Stimulated activated CD8-positive, alpha-beta memory T cell treated with anti-CD3 and anti-CD28 coated beads, Interleukin-7, amount 100 ng/mL, for 48 hours (primary cell): ENCODE results near the gene FLT3.

Experiments used
- DNase-seq, 2 donors: peaks; one replicate each; pipeline ENCODE4 v3.0.0-alpha.2; 2020; ENCODE audit warnings: low read depth in 1 of 2; ENCODE audit errors: extremely low read depth in 1 of 2

FLT3 gene

DNA sequence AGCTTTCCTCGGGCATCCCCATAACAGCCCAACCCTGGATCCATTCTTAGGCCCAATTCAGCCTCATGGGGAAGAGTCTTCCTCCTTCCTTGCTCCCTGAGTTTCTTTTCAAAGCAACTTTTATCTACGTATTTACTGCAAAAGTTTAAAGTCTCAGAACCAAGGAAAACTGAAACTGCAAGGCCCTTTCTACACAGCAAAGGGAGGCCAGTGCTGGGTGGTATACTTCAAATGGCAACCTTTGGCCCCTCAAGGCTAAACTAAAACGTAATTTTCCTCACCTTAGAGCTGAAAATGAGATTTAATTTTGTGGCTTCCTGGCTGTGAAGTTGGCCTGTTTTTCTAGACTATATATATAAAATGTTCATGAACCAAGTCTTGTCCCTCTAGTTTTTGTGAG lies 136.9 kb downstream of the FLT3 start:
- DNase-seq = no peak

DNA sequence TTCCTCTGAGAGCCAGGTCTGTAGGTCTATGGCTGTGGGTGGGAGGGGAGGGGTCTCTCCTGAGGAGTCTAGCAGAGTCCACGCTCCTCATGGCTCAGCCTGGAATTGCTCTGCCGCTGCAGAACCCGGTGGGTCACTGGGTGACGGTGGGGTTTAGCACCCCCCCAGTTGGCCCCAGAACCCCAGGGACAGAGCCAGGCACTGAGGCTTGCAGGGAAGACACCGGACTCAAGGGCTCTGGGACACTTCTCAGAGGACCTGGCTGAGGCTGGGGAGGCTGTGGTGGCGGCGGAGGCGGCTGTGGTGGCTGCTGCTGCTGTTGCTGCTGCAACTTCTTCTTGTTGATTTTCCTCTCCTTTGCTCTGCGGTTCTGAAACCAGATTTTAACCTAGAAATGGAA lies 137.4 kb downstream of the FLT3 start:
- no peak for DNase-seq

DNA sequence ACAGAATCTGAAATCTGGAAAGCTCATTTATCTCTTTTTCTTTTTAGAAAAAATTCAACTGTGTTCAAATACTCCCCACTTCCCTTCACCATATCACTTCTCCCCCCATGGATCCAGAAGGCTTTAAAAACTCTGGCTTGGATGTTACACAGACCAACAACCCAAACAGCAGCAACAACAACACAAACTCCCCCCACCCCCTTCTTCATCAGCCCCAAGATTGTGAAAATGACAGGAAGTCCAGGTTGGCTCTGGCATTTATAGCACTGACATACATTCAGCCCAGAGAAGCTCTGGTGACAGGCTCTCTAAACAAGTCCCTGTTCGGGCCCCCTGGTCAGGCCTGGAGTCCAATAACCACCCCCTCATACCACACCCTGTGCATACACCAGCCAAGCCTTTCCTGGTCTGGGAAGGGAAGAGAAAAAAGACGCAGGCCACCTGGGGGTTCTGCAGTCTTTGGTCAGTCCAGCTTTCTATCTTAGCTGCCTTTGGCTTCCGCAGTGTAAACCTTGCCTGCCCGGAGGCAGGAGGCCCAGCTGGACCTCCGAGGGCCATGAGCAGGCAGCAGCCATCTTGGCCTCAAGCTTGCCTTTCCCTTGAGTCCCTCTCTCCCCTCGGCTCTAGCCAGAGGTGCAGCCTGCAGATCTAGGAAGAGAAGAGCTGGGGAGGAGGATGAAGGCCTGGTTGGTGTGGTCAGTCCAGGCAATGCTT lies 138.1 kb downstream of the FLT3 start:
- no peak for DNase-seq

DNA sequence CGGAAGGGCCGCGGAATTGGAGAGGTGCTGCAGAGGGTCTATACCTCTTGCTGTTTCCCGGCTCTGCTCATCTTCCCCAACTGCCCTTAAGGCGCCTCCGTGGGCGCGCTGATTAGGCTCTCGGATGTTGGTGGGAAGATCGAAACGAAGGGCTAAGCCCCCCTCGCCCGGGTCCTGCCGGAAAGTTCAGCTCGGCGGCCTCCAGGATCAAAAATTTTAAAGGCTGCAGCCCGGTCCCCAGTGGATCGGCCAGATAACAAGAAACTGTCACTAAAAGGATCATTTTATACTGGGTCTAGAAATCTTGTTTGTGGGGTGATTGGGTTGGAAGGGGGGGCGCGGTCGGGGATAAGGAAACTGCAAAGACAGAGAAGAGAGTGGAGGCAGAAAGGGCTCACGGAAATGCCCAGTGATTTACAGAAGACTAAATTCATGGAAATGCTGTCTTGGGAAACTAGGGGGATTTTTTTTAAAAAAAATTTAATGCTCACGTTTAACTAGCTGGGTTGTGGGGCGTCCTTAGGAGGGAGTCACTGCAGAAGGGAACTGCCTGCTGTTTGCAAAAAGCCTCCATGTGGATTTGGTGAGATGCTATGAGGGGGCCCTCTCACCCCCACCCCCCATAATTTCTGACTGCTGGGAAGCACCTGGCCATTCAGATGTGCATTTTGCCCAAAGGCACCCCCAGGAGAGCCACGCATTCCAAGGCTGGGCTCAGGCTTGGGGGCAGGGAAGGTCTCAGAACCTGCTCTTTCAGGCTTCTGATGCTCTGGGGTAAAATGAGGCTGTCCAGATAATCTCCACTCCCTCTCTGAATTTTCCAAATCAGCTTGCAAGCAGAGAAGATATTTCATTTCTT lies 138.9 kb downstream of the FLT3 start:
- DNase-seq = no peak

DNA sequence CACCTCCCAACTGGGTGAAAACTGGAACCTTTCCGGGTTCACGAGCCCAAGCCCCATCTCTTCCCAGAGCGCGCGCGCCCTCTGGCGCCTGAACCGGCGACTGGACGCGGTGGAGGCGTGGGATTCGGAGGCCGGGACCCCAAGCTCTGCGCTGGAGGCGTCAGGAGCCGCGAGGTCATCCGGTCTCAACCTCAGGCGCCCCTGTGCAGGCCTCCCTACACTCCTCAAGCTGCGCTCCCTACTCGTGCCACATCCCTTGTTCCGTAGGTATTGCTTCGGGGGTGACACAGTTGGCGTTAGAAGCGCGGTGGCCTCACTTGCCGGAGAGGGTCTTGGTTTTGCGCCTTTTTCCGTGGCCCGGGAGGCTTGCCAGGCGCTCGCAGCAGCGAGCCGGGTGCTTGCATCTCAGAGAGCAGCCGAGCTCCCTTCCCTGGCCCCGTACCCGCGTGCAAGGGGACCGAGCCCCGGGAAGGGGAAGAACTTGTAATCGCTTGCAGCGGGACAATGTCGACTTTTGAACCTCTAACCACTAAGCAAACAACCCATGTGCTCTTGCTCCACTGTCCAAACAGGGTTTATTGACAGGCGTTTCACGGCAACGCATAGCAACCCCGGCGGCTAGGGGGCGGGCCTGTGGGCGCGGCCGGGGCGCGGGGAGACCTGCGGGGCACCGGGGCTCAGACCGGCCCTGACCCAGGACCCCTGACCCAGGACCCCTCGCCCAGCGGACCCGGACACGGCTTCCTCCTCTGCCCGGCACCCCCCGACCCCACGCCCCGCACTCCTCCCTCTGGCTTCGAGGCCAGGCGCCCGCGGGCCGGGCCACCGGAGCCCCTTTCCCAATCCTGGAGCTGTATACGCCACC lies 139.8 kb downstream of the FLT3 start:
- DNase-seq = no peak

DNA sequence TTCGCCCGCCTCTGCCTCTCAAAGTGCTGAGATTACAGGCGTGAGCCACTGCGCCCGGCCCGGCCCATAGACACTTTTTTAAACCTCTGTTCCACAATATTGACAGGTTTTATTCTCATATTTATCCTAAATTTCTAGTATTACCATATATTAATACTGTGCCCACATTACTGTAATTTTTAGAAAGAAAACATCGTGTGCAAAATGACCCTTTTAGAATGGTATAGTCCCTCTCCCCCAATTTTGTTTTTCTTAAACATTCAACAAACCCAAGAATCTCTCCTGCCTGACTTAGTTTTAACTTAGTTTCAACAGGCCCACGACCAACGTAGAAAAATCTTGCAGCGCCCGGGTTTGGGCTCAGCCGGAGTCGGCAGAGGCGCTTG lies 140.4 kb downstream of the FLT3 start:
- no peak for DNase-seq

DNA sequence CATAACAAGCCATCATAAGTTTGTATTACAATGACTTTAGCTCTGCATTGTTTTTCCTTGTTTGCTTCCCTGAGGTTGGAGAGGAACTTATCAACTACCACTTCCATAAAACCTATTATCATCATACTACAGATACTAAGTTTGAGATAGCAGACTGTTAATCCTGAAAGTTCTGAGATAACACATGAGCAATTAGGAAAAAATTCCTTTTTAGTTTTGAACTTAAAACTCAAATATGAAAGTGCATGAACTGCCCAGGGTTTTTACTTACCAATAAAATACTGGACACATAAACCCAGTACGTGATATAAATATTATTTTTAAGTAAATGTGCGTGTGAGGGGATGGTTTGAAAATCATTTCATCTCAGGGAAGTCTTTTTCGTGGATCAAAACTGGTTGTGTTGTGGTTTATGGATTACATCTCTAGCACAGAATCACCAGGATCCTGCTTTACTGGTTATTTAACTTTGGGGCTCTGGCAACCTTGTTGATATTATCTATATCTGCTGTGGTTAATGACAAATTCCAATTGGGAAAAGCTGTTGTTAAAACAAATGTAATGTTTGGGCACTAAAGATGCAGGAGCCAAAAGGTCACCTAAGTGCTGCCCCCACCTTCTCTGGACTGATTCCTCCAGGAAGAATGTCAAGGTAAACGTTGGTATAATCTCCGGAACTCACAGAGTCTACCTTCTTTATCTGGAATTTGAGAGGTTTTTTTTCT lies 143.6 kb downstream of the FLT3 start:
- no peak for DNase-seq

DNA sequence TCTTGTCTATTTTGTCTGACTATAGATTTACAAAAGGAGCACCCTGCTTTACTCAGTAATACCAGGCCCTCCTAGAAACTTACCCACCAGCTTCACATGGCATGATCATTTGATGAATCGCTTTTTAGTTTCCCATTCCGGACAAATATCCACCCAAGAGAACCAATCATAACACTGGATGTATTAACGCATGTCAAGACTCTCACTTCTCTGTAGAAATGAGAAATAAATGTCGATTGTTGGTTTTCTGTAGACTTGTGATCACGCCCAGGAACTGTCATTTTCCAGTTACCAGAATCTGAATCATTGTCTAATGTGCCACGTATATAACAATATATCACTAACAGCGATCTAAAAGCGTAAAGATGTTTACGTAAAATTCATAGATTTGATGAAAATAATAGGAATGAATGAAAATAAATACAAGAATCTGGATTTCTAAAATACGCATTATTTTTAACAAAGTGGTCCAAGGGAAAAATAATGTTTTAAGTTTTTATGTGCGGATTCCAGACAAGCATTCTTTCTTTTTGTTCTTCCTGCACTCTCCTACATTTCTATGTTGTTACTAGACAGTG lies 145.3 kb downstream of the FLT3 start:
- no peak for DNase-seq

DNA sequence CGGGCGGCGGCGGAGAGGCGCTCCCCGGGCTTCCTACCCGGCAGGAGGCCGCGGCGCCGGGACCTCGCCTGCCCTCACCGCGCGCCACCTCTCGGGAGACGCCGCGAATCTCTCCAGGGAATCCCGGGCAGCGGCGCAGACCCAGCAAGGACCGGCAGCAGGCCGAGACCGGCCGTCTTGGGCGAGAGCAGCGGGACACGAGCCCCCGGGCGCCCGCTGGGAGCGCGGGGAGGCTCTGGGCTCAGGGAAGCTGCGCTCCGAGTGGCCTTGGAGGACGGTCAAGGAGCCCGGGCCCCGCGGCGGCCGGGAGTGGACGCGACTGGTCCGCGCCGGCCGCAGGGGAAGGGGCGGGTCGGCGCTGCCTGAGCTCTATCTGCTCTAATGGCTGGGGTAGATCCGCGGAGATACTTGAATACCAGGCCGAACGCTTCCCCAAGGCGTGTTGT lies 145.9 kb downstream of the FLT3 start:
- no peak for DNase-seq

DNA sequence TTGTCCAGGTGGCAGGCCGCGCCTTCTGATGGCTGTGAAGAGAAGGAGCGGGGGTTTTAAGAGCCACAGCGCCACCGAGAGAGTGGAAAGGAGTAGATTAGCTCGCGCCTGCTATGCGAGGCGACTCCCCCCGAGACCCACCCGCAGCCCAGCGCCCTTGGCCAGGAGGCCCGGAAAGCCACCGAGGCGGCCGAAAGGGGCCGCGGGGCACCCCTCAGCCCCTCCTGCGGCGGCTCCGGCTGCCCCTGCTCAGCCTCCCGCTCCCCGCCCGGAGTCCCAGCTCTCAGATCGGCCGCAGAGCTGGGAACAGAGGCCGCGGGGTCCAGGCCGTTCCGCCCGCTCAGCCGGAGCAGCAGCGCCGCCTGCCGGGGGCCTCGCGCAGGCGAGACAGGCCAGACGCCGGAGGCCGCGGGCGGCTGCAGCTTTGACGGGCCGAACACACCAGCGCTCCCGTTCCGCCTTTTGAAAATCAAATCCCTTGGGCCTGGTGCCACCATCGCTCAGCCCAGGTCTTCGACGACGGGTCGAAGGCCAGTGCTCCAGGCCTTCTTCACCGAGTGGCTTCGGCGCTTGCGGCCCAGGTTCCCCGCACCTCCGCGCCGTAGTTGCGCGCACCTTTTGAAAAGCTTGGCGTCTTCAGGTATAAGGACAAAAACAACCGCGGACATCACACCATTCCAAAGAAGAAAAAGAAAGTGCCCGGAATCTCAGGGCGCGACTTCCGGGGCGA lies 146.5 kb downstream of the FLT3 start:
- peak in 1 of 2 donors; percentile 32 for DNase-seq
